Measurements from ENCODE around the gene PDE6H.

- TF ChIP-seq DPF2 (IDR thresholded peaks at IDR 0.05) (0 out of 2 replicates have a peak, but pooled peaks have one; percentile 20), KDM1A (IDR thresholded peaks at IDR 0.05; ENCODE audit: borderline replicate concordance) (no peak)
These were observed 20.4 kb upstream of the PDE6H start for GRCh38 chr12:14952299-14952921.
